SJCRH30 (cell line): ENCODE results near the gene ARHGEF7. TPM values are rescaled to one million over a fixed set of nuclear protein-coding genes. Genes with fewer than 3 reads are reported as not detected.

ENCODE experiments used
- total RNA-seq: library from RNA; depleted of rRNA; stranded (reverse); fragments of >200 nt; shearing (Covaris generic); gene quantifications from 2 replicates; pipeline ENCODE4 v1.2.3, GENCODE V29; 2014; rRNA removed

Gene ARHGEF7
- total RNA-seq, 1 experiment from 2014 or later = 34.6 TPM

Other genes with a start within 250 kb of the ARHGEF7 start
- 57.0 and 68.2 TPM in 2 replicates for gene ANKRD10, start 200.2 kb upstream of the ARHGEF7 start, total RNA-seq
- gene TEX29, start 205.3 kb downstream of the ARHGEF7 start, total RNA-seq = not detected in 2 replicates